SK-N-MC (cell line): ENCODE results near the gene ENHO.

Experiments
- EZH2 ChIP-seq: fragments of 200-600 bp; sonication (generic); IDR thresholded peaks from one replicate; pipeline ENCODE4 v1.6.1; 2017; ENCODE audit warnings: antibody characterized with exemption
- POLR2AphosphoS5 ChIP-seq: IDR thresholded peaks from 2 replicates; pipeline ENCODE4 v1.6.1; 2012; ENCODE audit warnings: mild to moderate bottlenecking, low read depth, low read length, borderline replicate concordance

GRCh38 chr9:34519321-34520020, 3.3 kb downstream of the ENHO start:
- TF ChIP-seq EZH2 (no peak), POLR2AphosphoS5 (no peak)
